Gastrocnemius medialis (tissue), 4 donors: ENCODE data around the gene ATP6V0A1.

Experiments
- POLR2A ChIP-seq, 2 donors: fragments of 450-650 bp; IDR thresholded peaks; one replicate each; pipeline ENCODE4 v1.6.1; 2017; ENCODE audit warnings: antibody characterized with exemption in 2 of 2, mild to moderate bottlenecking in 2 of 2, moderate library complexity in 2 of 2
- TF ChIP-seq, protein P1 (sequence below), 5 experiments: fragments of 450-650 bp in 3 of 5; fragments of 200-600 bp in 2 of 5; sonication (generic) in 2 of 5; IDR thresholded peaks in 4 of 5; conservative IDR thresholded peaks in 1 of 5; 1 replicate in 4 of 5; 2 replicates in 1 of 5; pipeline ENCODE4 v1.5.1; 2016 to 2019; ENCODE audit warnings: antibody characterized with exemption in 5 of 5, mild to moderate bottlenecking in 3 of 5, moderate library complexity in 3 of 5

- TF ChIP-seq, protein P1, sequence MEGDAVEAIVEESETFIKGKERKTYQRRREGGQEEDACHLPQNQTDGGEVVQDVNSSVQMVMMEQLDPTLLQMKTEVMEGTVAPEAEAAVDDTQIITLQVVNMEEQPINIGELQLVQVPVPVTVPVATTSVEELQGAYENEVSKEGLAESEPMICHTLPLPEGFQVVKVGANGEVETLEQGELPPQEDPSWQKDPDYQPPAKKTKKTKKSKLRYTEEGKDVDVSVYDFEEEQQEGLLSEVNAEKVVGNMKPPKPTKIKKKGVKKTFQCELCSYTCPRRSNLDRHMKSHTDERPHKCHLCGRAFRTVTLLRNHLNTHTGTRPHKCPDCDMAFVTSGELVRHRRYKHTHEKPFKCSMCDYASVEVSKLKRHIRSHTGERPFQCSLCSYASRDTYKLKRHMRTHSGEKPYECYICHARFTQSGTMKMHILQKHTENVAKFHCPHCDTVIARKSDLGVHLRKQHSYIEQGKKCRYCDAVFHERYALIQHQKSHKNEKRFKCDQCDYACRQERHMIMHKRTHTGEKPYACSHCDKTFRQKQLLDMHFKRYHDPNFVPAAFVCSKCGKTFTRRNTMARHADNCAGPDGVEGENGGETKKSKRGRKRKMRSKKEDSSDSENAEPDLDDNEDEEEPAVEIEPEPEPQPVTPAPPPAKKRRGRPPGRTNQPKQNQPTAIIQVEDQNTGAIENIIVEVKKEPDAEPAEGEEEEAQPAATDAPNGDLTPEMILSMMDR (IDR thresholded peaks at IDR 0.05 in 4 of 5, conservative IDR thresholded peaks at IDR 0.05 in 1 of 5) = no peak
- no peak for TF ChIP-seq POLR2A (IDR thresholded peaks at IDR 0.05)
These were observed 36.2 kb upstream of the ATP6V0A1 start for GRCh38 chr17:42422412-42422957.
